ENCODE measurements around the gene PRTN3. TPM values are rescaled to one million over a fixed set of nuclear protein-coding genes. Genes with fewer than 3 reads are reported as not detected.
A peak's percentile ranks its signal among the peaks of the same experiment; 100 is the strongest.

PRTN3 gene
- total and polyA plus RNA-seq, 3 experiments from 2014 or later: not detected

DNA sequence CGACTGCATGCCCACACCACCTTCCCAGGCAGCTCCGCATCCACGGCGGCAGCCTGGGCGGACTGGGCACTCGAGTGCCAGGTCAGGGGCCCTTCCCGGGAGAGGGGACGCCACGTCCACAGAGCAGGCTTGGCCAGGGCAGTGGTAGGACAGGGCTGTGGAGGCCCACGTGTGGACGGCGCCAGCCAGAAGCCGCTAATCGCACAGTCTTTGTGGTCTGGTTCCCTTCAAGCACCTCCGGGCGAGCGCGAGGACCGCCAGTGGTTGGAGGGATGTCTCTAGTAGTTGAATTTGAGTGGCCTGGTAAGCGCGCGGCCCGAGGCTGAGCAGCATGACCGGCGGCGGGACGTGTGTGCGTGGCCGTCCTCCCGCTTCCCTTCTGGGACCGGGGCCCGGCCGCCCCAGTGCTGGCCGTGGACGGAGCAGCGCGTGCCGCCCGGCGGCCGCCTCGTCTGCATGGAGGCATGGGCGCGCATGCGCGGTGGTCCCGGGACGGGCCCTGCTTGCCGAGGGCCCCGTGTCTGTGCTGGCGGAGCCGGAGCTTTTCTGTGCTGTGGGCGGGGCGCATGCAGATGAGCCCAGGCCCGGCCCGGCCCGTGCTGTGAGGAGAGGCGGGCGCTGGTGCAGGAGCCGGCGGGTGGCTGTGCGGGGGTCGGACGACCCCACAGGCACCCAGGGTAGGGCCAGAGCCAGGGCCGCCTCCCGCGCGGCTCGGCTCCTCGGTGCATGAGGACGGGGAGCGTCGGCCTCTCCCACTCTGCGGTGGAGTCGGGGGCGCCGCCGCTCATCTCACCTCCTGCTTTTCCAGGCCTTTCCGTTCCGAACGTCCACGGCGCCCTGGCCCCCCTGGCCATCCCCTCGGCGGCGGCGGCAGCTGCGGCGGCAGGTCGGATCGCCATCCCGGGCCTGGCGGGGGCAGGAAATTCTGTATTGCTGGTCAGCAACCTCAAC, 34.9 kb upstream of the PRTN3 start:
- no peak overlapping the region for H3K27ac ChIP-seq (ENCODE audit: low read depth, low read length)
- ChIA-PET CTCF (no interaction called here), POLR2A (no interaction called here)
- H3K27me3 ChIP-seq (ENCODE audit: insufficient read depth, low read length, poor library complexity, severe bottlenecking): no peaks in the 10 kb centered on the region
- H3K36me3 ChIP-seq (ENCODE audit: insufficient read depth, low read length): peaks cover 65% of the 10 kb centered on the region
- H3K4me1 Mint-ChIP-seq: peaks cover 34 to 42% (median 37%) of the 10 kb centered on the region in 3 donors
- peak overlapping the region in 1 of 8 donors; percentile 56 for H3K27ac Mint-ChIP-seq
- H3K4me3 ChIP-seq (ENCODE audit: low read length): no peak overlapping the region
- H3K9me3 ChIP-seq (ENCODE audit: low read length): no peaks in the 10 kb centered on the region
- H3K36me3 Mint-ChIP-seq: peaks cover 7 to 74% (median 7%) of the 10 kb centered on the region in 3 donors
- peaks cover 0 to 8% of the 10 kb centered on the region in 2 donors for H3K27me3 Mint-ChIP-seq
- peaks cover 29% of the 10 kb centered on the region for H3K4me1 ChIP-seq (ENCODE audit: insufficient read depth, low read length)
- H3K4me3 Mint-ChIP-seq: no peak overlapping the region
- no peak for DNase-seq
- no peaks in the 10 kb centered on the region for H3K9me3 Mint-ChIP-seq

DNA sequence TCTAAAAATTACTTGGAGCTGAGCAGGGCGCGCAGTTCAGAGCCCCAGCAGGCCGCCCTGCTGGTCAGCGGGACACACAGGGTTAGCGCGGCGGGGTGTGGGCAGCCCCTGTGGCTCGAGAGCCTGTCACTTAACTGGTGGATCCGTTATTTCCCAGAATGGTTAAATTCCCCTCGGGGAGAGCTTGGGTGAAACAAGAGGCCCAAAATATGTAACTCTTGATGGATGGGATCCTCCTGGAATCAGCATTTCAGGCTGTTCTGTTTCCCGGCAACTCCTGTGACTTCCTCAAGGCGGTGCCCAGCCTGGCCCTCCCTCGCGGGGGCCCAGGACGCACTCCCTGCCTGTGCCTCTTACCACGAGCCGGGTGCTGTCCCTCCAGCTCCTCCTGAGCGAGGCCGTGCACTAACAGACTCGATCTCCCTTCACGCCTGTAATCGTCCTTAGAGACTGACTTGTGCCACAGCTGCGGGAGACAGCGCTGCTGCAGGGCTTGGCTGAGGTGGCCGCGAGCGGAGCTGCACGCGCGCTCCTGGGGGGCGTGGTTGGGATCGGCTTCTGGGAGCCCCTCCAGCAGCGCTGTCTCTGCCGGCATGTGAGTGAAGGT, 33.9 kb upstream of the PRTN3 start:
- H3K27me3 ChIP-seq (ENCODE audit: insufficient read depth, low read length, poor library complexity, severe bottlenecking): no peaks in the 10 kb centered on the region
- H3K27ac Mint-ChIP-seq: peak overlapping the region in 3 of 8 donors; percentile 57 to 82 (median 68)
- POLR2A ChIA-PET: interaction anchor here (1.0 kb wide), 1 partner anchor 10 kb away, joined by 3 read pairs; the partner anchor contains the start of gene PTBP1
- peaks cover 63% of the 10 kb centered on the region for H3K36me3 ChIP-seq (ENCODE audit: insufficient read depth, low read length)
- H3K9me3 ChIP-seq (ENCODE audit: low read length): no peaks in the 10 kb centered on the region
- H3K4me1 Mint-ChIP-seq: peaks cover 25 to 31% (median 27%) of the 10 kb centered on the region in 3 donors
- H3K4me3 Mint-ChIP-seq: peak overlapping the region in 2 of 7 donors; percentile 54 to 76
- H3K27ac ChIP-seq (ENCODE audit: low read depth, low read length): no peak overlapping the region
- DNase-seq: no peak
- H3K27me3 Mint-ChIP-seq: peaks cover 0 to 8% of the 10 kb centered on the region in 2 donors
- H3K4me3 ChIP-seq (ENCODE audit: low read length): no peak overlapping the region
- no peaks in the 10 kb centered on the region for H3K9me3 Mint-ChIP-seq
- CTCF ChIA-PET: no interaction called here
- H3K4me1 ChIP-seq (ENCODE audit: insufficient read depth, low read length): peaks cover 19% of the 10 kb centered on the region
- peaks cover 7 to 76% (median 7%) of the 10 kb centered on the region in 3 donors for H3K36me3 Mint-ChIP-seq

DNA sequence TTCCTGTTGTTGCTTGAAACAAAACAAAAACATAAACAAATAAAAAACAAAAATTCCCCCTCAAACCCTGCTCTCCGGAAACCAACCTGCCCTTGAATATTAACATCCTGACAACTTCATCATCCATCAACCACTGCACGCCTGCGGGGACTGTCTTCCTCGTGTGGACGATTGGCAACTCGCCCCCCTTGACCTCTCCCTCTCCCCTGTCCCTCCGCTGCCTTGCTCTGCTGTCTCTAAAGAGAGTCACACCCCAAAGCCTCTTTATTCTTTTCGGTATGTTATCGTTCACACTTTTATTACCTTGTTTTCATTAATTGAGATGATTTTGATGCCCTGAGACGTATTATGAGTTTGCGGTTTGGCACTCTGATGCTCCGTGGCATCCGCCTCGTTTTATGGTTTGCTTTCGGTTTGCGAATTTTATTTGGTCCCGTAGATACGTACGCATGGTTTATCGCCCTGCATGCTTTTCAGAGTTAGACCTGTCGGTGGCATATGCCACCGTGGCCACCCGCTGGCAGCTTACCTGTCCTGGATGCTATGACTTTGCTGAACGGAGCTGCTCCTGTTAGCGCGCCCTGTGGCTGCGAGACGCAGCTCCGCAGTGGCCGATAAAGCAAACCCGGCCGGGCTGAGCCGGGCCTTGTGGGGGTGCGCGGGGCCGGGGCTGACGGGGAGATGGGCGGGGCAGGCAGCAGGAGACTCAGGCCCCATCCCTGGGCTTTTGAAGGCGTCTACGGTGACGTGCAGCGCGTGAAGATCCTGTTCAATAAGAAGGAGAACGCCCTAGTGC, 33.0 kb upstream of the PRTN3 start:
- Mint-ChIP-seq H3K27me3 (peaks cover 0 to 8% of the 10 kb centered on the region in 2 donors), H3K27ac (peak overlapping the region in 6 of 8 donors; percentile 6 to 94 (median 75)), H3K4me1 (peaks cover 16 to 22% (median 18%) of the 10 kb centered on the region in 3 donors), H3K4me3 (peak overlapping the region in 2 of 7 donors; percentile 32 to 76), H3K36me3 (peaks cover 7 to 70% (median 7%) of the 10 kb centered on the region in 3 donors), H3K9me3 (no peaks in the 10 kb centered on the region)
- ChIA-PET CTCF (no interaction called here), POLR2A (interaction anchor here (1.0 kb wide), 1 partner anchor 11 kb away, joined by 3 read pairs; the partner anchor contains the start of gene PTBP1)
- DNase-seq: no peak
- Histone ChIP-seq H3K4me1 (ENCODE audit: insufficient read depth, low read length) (peaks cover 10% of the 10 kb centered on the region), H3K9me3 (ENCODE audit: low read length) (no peaks in the 10 kb centered on the region), H3K27ac (ENCODE audit: low read depth, low read length) (no peak overlapping the region), H3K27me3 (ENCODE audit: insufficient read depth, low read length, poor library complexity, severe bottlenecking) (no peaks in the 10 kb centered on the region), H3K36me3 (ENCODE audit: insufficient read depth, low read length) (peaks cover 61% of the 10 kb centered on the region), H3K4me3 (ENCODE audit: low read length) (no peak overlapping the region)

DNA sequence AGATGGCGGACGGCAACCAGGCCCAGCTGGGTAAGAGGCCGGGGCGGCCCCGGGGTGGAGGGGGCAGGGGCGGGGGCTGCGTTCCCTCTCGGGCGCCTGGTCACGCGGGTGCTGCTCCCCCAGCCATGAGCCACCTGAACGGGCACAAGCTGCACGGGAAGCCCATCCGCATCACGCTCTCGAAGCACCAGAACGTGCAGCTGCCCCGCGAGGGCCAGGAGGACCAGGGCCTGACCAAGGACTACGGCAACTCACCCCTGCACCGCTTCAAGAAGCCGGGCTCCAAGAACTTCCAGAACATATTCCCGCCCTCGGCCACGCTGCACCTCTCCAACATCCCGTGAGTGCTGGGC, 32.4 kb upstream of the PRTN3 start:
- Mint-ChIP-seq H3K9me3 (no peaks in the 10 kb centered on the region), H3K36me3 (peaks cover 7 to 68% (median 7%) of the 10 kb centered on the region in 3 donors), H3K27me3 (peaks cover 0 to 8% of the 10 kb centered on the region in 2 donors), H3K4me1 (peaks cover 12 to 17% (median 14%) of the 10 kb centered on the region in 3 donors), H3K4me3 (no peak overlapping the region), H3K27ac (no peak overlapping the region)
- POLR2A ChIA-PET: no interaction called here
- peaks cover 4% of the 10 kb centered on the region for H3K4me1 ChIP-seq (ENCODE audit: insufficient read depth, low read length)
- no peak overlapping the region for H3K4me3 ChIP-seq (ENCODE audit: low read length)
- CTCF ChIA-PET: no interaction called here
- no peaks in the 10 kb centered on the region for H3K9me3 ChIP-seq (ENCODE audit: low read length)
- no peak overlapping the region for H3K27ac ChIP-seq (ENCODE audit: low read depth, low read length)
- H3K27me3 ChIP-seq (ENCODE audit: insufficient read depth, low read length, poor library complexity, severe bottlenecking): no peaks in the 10 kb centered on the region
- H3K36me3 ChIP-seq (ENCODE audit: insufficient read depth, low read length): peaks cover 56% of the 10 kb centered on the region
- DNase-seq: no peak

DNA sequence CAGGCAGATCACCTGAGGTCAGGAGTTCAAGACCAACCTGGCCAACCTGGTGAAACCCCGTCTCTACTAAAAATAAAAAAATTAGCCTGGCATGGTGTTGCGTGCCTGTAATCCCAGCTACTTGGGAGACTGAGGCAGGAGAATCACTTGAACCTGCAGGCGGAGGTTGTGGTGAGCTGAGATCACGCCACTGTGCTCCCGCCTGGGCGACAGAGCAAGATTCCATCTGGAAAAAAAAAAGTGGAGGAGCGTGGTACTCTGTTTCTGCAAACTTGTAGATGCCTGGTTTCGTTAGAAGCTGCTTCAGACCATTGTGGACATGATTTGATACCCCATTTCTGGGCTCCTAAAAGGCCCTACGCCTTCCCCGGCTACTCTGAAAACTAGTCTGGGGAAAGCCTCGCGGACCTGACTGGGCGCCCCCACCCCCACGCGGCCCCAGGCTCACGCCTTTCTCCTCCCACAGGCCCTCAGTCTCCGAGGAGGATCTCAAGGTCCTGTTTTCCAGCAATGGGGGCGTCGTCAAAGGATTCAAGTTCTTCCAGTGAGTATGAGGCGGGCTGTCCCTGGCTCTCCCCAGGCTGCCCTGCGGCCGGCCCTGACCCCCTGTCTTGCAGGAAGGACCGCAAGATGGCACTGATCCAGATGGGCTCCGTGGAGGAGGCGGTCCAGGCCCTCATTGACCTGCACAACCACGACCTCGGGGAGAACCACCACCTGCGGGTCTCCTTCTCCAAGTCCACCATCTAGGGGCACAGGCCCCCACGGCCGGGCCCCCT, 30.5 kb upstream of the PRTN3 start:
- no peaks in the 10 kb centered on the region for H3K4me1 ChIP-seq (ENCODE audit: insufficient read depth, low read length)
- H3K9me3 ChIP-seq (ENCODE audit: low read length): no peaks in the 10 kb centered on the region
- H3K27me3 ChIP-seq (ENCODE audit: insufficient read depth, low read length, poor library complexity, severe bottlenecking): no peaks in the 10 kb centered on the region
- Mint-ChIP-seq H3K9me3 (no peaks in the 10 kb centered on the region), H3K27ac (peak overlapping the region in 1 of 8 donors; percentile 36), H3K27me3 (peaks cover 0 to 8% of the 10 kb centered on the region in 2 donors), H3K4me3 (no peak overlapping the region), H3K36me3 (peaks cover 7 to 65% (median 7%) of the 10 kb centered on the region in 3 donors), H3K4me1 (peaks cover 7 to 9% (median 8%) of the 10 kb centered on the region in 3 donors)
- no peak for DNase-seq
- H3K36me3 ChIP-seq (ENCODE audit: insufficient read depth, low read length): peaks cover 39% of the 10 kb centered on the region
- CTCF ChIA-PET: interaction anchor here (0.6 to 1.0 kb wide), 2 partner anchors 13 to 46 kb away, joined by 3 to 4 read pairs; partner anchors contain the start of gene PTBP1
- no peak overlapping the region for H3K4me3 ChIP-seq (ENCODE audit: low read length)
- no peak overlapping the region for H3K27ac ChIP-seq (ENCODE audit: low read depth, low read length)
- POLR2A ChIA-PET: no interaction called here

DNA sequence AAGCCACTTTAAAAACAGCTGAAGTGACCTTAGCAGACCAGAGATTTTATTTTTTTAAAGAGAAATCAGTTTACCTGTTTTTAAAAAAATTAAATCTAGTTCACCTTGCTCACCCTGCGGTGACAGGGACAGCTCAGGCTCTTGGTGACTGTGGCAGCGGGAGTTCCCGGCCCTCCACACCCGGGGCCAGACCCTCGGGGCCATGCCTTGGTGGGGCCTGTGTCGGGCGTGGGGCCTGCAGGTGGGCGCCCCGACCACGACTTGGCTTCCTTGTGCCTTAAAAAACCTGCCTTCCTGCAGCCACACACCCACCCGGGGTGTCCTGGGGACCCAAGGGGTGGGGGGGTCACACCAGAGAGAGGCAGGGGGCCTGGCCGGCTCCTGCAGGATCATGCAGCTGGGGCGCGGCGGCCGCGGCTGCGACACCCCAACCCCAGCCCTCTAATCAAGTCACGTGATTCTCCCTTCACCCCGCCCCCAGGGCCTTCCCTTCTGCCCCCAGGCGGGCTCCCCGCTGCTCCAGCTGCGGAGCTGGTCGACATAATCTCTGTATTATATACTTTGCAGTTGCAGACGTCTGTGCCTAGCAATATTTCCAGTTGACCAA, 29.8 kb upstream of the PRTN3 start:
- H3K27ac ChIP-seq (ENCODE audit: low read depth, low read length): no peak overlapping the region
- peaks cover 0 to 8% of the 10 kb centered on the region in 2 donors for H3K27me3 Mint-ChIP-seq
- H3K4me3 ChIP-seq (ENCODE audit: low read length): no peak overlapping the region
- H3K4me1 Mint-ChIP-seq: peaks cover 7 to 9% (median 8%) of the 10 kb centered on the region in 3 donors
- ChIA-PET CTCF (no interaction called here), POLR2A (no interaction called here)
- no peak overlapping the region for H3K27ac Mint-ChIP-seq
- no peak for DNase-seq
- no peaks in the 10 kb centered on the region for H3K9me3 Mint-ChIP-seq
- H3K36me3 ChIP-seq (ENCODE audit: insufficient read depth, low read length): peaks cover 34% of the 10 kb centered on the region
- no peaks in the 10 kb centered on the region for H3K9me3 ChIP-seq (ENCODE audit: low read length)
- H3K4me1 ChIP-seq (ENCODE audit: insufficient read depth, low read length): no peaks in the 10 kb centered on the region
- H3K36me3 Mint-ChIP-seq: peaks cover 7 to 63% (median 7%) of the 10 kb centered on the region in 3 donors
- no peaks in the 10 kb centered on the region for H3K27me3 ChIP-seq (ENCODE audit: insufficient read depth, low read length, poor library complexity, severe bottlenecking)
- no peak overlapping the region for H3K4me3 Mint-ChIP-seq

DNA sequence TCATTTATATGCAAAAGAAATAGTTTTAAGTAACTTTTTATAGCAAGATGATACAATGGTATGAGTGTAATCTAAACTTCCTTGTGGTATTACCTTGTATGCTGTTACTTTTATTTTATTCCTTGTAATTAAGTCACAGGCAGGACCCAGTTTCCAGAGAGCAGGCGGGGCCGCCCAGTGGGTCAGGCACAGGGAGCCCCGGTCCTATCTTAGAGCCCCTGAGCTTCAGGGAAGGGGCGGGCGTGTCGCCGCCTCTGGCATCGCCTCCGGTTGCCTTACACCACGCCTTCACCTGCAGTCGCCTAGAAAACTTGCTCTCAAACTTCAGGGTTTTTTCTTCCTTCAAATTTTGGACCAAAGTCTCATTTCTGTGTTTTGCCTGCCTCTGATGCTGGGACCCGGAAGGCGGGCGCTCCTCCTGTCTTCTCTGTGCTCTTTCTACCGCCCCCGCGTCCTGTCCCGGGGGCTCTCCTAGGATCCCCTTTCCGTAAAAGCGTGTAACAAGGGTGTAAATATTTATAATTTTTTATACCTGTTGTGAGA, 29.2 kb upstream of the PRTN3 start:
- H3K4me1 ChIP-seq (ENCODE audit: insufficient read depth, low read length): no peaks in the 10 kb centered on the region
- Mint-ChIP-seq H3K36me3 (peaks cover 7 to 64% (median 10%) of the 10 kb centered on the region in 3 donors), H3K4me1 (peaks cover 7 to 9% (median 8%) of the 10 kb centered on the region in 3 donors), H3K27ac (no peak overlapping the region), H3K4me3 (peak overlapping the region in 1 of 7 donors; percentile 32), H3K9me3 (no peaks in the 10 kb centered on the region), H3K27me3 (peaks cover 0 to 8% of the 10 kb centered on the region in 2 donors)
- H3K27me3 ChIP-seq (ENCODE audit: insufficient read depth, low read length, poor library complexity, severe bottlenecking): no peaks in the 10 kb centered on the region
- POLR2A ChIA-PET: no interaction called here
- H3K27ac ChIP-seq (ENCODE audit: low read depth, low read length): no peak overlapping the region
- no peak for DNase-seq
- H3K4me3 ChIP-seq (ENCODE audit: low read length): no peak overlapping the region
- H3K9me3 ChIP-seq (ENCODE audit: low read length): no peaks in the 10 kb centered on the region
- CTCF ChIA-PET: no interaction called here
- peaks cover 31% of the 10 kb centered on the region for H3K36me3 ChIP-seq (ENCODE audit: insufficient read depth, low read length)

All from CD8-positive, alpha-beta memory T cell (primary cell).